Hepatocyte (in vitro differentiated cells): Measurements from ENCODE around the gene RPRD2. TPM values are rescaled to one million over a fixed set of nuclear protein-coding genes. Genes with fewer than 3 reads are reported as not detected.

ENCODE experiments used
- DNase-seq: peaks from one replicate; pipeline ENCODE4 v3.0.0-alpha.2; 2016; ENCODE audit warnings: low spot score
- H2AFZ ChIP-seq: fragments of 200-600 bp; sonication (generic); 2 replicates; pipeline ENCODE4 v1.6.0; 2016; ENCODE audit warnings: antibody characterized with exemption, mild to moderate bottlenecking
- H3K27ac ChIP-seq: fragments of 200-600 bp; sonication (generic); 2 replicates; pipeline ENCODE4 v1.5.1; 2016; ENCODE audit warnings: mild to moderate bottlenecking
- H3K27me3 ChIP-seq: fragments of 200-600 bp; sonication (generic); 2 replicates; pipeline ENCODE4 v1.6.1; 2016
- H3K36me3 ChIP-seq: fragments of 200-600 bp; sonication (generic); replicated peaks from 2 replicates; pipeline ENCODE4 v1.5.1; 2016; ENCODE audit warnings: low read depth; ENCODE audit not compliant: insufficient read depth
- H3K4me1 ChIP-seq: fragments of 200-600 bp; sonication (generic); 2 replicates; pipeline ENCODE4 v1.5.1; 2016; ENCODE audit warnings: mild to moderate bottlenecking, moderate library complexity; ENCODE audit not compliant: insufficient read depth
- H3K4me2 ChIP-seq: fragments of 200-600 bp; sonication (generic); 2 replicates; pipeline ENCODE4 v1.6.0; 2016
- H3K4me3 ChIP-seq: fragments of 200-600 bp; sonication (generic); 2 replicates; pipeline ENCODE4 v1.5.1; 2016; ENCODE audit warnings: mild to moderate bottlenecking
- H3K79me2 ChIP-seq: fragments of 200-600 bp; sonication (generic); 2 replicates; pipeline ENCODE4 v1.6.0; 2017; ENCODE audit warnings: mild to moderate bottlenecking
- H3K9me2 ChIP-seq: fragments of 200-600 bp; sonication (generic); replicated peaks from 2 replicates; pipeline ENCODE4 v1.6.0; 2017; ENCODE audit warnings: mild to moderate bottlenecking; ENCODE audit not compliant: insufficient read depth
- H3K9me3 ChIP-seq: fragments of 200-600 bp; sonication (generic); 2 replicates; pipeline ENCODE4 v1.5.1; 2016; ENCODE audit warnings: low read depth, mild to moderate bottlenecking
- H4K20me1 ChIP-seq: fragments of 200-600 bp; sonication (generic); 2 replicates; pipeline ENCODE4 v1.6.0; 2016; ENCODE audit warnings: mild to moderate bottlenecking; ENCODE audit not compliant: insufficient read depth, poor library complexity, severe bottlenecking
- EZH2 ChIP-seq: fragments of 200-600 bp; sonication (generic); IDR thresholded peaks from 2 replicates; pipeline ENCODE4 v1.6.1; 2016; ENCODE audit warnings: antibody characterized with exemption, mild to moderate bottlenecking, borderline replicate concordance
- EZH2phosphoT487 ChIP-seq: fragments of 200-600 bp; sonication (generic); IDR thresholded peaks from one replicate; pipeline ENCODE4 v1.6.1; 2018; ENCODE audit warnings: antibody characterized with exemption, mild to moderate bottlenecking, low read depth, moderate library complexity; ENCODE audit not compliant: unreplicated experiment, severe bottlenecking
- WGBS: methylation state at CpG from one replicate; pipeline ENCODE4 v1.1.6; 2016; ENCODE audit warnings: low lambda C conversion rate; ENCODE audit errors: missing lambda C conversion rate; 5-methylcytosine and 5-hydroxymethylcytosine counted together
- polyA plus RNA-seq: library from polyadenylated mRNA; unstranded; fragments of >200 nt; fragmentation: Nextera tagmentation; extraction: Ambion mirVana; gene quantifications from 2 replicates; pipeline ENCODE4 v1.2.1, GENCODE V29; 2016
- total RNA-seq: library from RNA; depleted of rRNA; stranded (reverse); fragments of >200 nt; gene quantifications from 2 replicates; pipeline ENCODE4 v1.2.3, GENCODE V29; 2014
- TF ChIP-seq, protein P1 (sequence below): fragments of 200-600 bp; sonication (generic); IDR thresholded peaks from 2 replicates; pipeline ENCODE4 v1.5.1; 2016; ENCODE audit warnings: antibody characterized with exemption, mild to moderate bottlenecking; ENCODE audit not compliant: poor library complexity

The RPRD2 gene
- total and polyA plus RNA-seq, 2 experiments from 2014 or later: 16.5 to 18.8 TPM

DNA sequence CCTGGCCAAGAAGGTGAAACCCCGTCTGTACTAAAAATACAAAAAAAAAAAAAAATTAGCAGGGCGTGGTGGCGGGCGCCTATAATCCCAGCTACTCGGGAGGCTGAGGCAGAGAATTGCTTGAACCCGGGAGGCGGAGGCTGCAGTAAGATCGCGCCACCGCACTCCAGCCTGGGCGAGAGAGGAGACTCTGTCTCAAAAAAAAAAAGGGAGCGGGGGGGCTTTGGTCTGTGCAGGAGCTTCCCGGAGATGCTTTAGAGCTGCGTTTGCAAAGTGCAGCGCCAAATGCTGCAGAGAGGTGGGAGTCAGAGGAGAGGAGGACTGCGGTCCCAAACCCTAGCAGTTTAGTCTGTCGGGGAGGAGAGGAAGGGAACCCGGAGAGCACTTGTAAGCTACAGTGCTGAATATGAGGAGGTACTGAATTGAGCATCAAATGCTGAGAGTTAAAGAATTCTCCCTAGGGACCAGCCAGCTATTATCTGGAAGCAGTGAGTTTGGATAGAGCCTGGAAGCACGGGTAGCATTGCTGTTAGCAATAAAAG, 152.2 kb downstream of the RPRD2 start:
- Histone ChIP-seq H3K9me2 (no peaks in the 10 kb centered on the region), H3K4me2 (peak overlapping the region; percentile 92), H3K27ac (no peak overlapping the region), H2AFZ (peak overlapping the region; percentile 85), H4K20me1 (no peaks in the 10 kb centered on the region), H3K9me3 (no peaks in the 10 kb centered on the region), H3K79me2 (no peaks in the 10 kb centered on the region), H3K4me3 (peak overlapping the region; percentile 52), H3K27me3 (no peaks in the 10 kb centered on the region), H3K4me1 (peaks cover 11% of the 10 kb centered on the region), H3K36me3 (no peaks in the 10 kb centered on the region)
- 7% methylated on average over 18 of the region's 19 CpGs for WGBS
- TF ChIP-seq EZH2: no peak
- TF ChIP-seq, protein P1, sequence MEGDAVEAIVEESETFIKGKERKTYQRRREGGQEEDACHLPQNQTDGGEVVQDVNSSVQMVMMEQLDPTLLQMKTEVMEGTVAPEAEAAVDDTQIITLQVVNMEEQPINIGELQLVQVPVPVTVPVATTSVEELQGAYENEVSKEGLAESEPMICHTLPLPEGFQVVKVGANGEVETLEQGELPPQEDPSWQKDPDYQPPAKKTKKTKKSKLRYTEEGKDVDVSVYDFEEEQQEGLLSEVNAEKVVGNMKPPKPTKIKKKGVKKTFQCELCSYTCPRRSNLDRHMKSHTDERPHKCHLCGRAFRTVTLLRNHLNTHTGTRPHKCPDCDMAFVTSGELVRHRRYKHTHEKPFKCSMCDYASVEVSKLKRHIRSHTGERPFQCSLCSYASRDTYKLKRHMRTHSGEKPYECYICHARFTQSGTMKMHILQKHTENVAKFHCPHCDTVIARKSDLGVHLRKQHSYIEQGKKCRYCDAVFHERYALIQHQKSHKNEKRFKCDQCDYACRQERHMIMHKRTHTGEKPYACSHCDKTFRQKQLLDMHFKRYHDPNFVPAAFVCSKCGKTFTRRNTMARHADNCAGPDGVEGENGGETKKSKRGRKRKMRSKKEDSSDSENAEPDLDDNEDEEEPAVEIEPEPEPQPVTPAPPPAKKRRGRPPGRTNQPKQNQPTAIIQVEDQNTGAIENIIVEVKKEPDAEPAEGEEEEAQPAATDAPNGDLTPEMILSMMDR: no peak
- TF ChIP-seq EZH2phosphoT487: no peak
- no peak for DNase-seq

DNA sequence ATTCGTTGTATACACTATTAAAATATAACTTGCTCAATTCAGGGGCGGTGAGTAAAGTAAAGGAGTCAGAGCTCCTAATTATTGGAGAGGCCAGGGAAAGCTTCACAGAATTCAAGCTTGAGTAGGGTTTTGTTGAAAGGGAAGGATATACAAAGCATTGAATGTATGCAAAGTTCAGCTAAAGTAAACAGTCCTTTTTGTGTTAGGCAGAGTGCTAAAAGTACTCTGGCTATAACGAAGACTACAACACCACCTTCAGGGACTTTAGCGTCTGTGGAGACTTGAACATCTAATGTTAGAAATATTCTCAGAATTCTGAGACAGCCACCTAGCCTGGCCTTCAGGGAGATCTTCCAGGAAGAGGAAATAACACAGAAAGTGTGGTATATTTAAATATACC, 152.7 kb downstream of the RPRD2 start:
- no peak overlapping the region for H3K27ac ChIP-seq
- H2AFZ ChIP-seq: peak overlapping the region; percentile 85
- peak overlapping the region; percentile 92 for H3K4me2 ChIP-seq
- H3K27me3 ChIP-seq: no peaks in the 10 kb centered on the region
- no peaks in the 10 kb centered on the region for H4K20me1 ChIP-seq
- WGBS: 43% methylated on average over 4 of the region's 4 CpGs
- no peaks in the 10 kb centered on the region for H3K79me2 ChIP-seq
- no peak overlapping the region for H3K4me3 ChIP-seq
- H3K9me2 ChIP-seq: no peaks in the 10 kb centered on the region
- no peaks in the 10 kb centered on the region for H3K9me3 ChIP-seq
- H3K36me3 ChIP-seq: no peaks in the 10 kb centered on the region
- TF ChIP-seq EZH2phosphoT487: no peak
- TF ChIP-seq, protein P1: peak; percentile 30
- no peak for DNase-seq
- peaks cover 11% of the 10 kb centered on the region for H3K4me1 ChIP-seq

DNA sequence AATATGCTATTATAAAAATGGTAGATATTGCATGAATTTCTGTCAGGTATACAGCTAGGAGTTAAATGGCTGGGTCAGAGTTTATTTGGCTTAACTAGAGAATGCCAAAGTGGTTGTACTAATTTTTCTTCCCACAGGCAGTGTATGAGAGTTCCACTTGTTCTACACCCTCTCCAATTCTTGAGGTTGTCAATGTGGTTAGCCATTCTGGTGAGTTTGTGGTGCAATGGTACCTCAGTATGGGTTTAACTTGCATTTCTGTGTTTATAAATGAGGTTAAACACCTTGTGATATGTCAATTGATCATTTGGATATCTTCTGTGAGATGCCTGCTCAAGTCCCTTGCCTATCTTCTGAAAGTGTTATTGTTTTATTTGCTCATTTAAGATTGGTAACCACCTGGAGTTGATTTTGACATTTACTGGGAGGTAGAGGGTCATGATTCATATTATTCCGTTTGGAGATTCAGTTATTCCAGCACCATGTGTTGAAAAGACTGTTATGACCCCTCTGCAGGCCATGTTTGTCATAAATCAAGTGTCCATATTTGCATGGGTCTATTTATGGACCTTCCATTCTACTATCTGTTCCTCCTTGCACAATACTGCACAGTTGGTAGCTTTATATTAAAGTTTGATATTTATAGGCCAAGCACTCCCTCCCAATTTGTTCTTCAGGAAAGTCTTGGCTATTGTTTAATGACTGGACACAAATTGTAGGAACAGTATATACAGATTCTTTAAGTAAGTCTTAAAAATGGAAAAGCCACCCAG, 157.4 kb downstream of the RPRD2 start:
- 53% methylated on average over 1 of the region's 1 CpG for WGBS
- Histone ChIP-seq H3K9me3 (no peaks in the 10 kb centered on the region), H3K4me3 (no peak overlapping the region)

More for the DNA sequence above, 157.4 kb downstream of the RPRD2 start:
- no peak for TF ChIP-seq EZH2
- TF ChIP-seq, protein P1: no peak
- no peak for TF ChIP-seq EZH2phosphoT487
- Histone ChIP-seq H3K4me1 (peaks cover 5% of the 10 kb centered on the region), H3K27me3 (no peaks in the 10 kb centered on the region), H3K27ac (no peak overlapping the region), H3K36me3 (no peaks in the 10 kb centered on the region), H3K4me2 (no peak overlapping the region), H2AFZ (no peak overlapping the region), H4K20me1 (no peaks in the 10 kb centered on the region), H3K9me2 (no peaks in the 10 kb centered on the region), H3K79me2 (no peaks in the 10 kb centered on the region)
- no peak for DNase-seq
